BE2C (cell line): ENCODE results near the gene TBX5.

ENCODE experiments used
- DNase-seq: peaks from one replicate; pipeline ENCODE4 v3.0.0-alpha.2; 2020
- H3K27me3 ChIP-seq: fragments of 250-450 bp; sonication (Bioruptor Pico); 2 replicates; pipeline ENCODE4 v1.5.1; 2020; ENCODE audit warnings: mild to moderate bottlenecking
- H3K36me3 ChIP-seq: fragments of 250-450 bp; sonication (Bioruptor Pico); 2 replicates; pipeline ENCODE4 v1.5.1; 2020; ENCODE audit warnings: mild to moderate bottlenecking
- H3K4me1 ChIP-seq: fragments of 250-450 bp; sonication (Bioruptor Pico); 2 replicates; pipeline ENCODE4 v1.5.1; 2020
- H3K4me3 ChIP-seq: 2 replicates; pipeline ENCODE4 v1.5.1; 2011; ENCODE audit warnings: low read depth, low read length
- H3K9me3 ChIP-seq: fragments of 250-450 bp; sonication (Bioruptor Pico); 2 replicates; pipeline ENCODE4 v1.5.1; 2020
- TF ChIP-seq, protein P1 (sequence below): IDR thresholded peaks from 2 replicates; pipeline ENCODE4 v1.5.1; 2012; ENCODE audit warnings: mild to moderate bottlenecking, low read depth, low read length

Gene TBX5

DNA sequence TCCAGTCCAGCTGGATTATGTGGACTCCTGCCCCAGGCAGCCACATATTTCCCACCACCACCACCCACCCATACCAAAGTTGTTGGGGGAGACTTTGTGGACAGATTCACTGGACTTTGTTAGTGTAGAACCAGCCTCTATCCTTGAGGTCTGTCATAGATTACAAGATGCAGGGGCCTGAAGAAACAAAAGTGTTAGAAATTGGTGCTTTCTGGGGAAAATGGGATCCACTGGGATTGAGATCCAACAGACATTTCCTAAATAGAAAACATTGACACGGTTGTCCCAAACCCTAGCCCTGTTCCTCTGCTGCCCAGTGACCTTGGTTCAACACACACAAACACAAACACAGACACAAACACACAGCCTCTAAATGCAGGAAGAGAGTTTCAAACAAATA, 36.6 kb upstream of the TBX5 start:
- H3K36me3 ChIP-seq = no peaks in the 10 kb centered on the region
- H3K9me3 ChIP-seq = no peaks in the 10 kb centered on the region
- H3K4me1 ChIP-seq = no peaks in the 10 kb centered on the region
- no peak for DNase-seq
- TF ChIP-seq, protein P1, sequence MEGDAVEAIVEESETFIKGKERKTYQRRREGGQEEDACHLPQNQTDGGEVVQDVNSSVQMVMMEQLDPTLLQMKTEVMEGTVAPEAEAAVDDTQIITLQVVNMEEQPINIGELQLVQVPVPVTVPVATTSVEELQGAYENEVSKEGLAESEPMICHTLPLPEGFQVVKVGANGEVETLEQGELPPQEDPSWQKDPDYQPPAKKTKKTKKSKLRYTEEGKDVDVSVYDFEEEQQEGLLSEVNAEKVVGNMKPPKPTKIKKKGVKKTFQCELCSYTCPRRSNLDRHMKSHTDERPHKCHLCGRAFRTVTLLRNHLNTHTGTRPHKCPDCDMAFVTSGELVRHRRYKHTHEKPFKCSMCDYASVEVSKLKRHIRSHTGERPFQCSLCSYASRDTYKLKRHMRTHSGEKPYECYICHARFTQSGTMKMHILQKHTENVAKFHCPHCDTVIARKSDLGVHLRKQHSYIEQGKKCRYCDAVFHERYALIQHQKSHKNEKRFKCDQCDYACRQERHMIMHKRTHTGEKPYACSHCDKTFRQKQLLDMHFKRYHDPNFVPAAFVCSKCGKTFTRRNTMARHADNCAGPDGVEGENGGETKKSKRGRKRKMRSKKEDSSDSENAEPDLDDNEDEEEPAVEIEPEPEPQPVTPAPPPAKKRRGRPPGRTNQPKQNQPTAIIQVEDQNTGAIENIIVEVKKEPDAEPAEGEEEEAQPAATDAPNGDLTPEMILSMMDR = no peak
- no peak overlapping the region for H3K4me3 ChIP-seq
- H3K27me3 ChIP-seq = peaks cover 91% of the 10 kb centered on the region

DNA sequence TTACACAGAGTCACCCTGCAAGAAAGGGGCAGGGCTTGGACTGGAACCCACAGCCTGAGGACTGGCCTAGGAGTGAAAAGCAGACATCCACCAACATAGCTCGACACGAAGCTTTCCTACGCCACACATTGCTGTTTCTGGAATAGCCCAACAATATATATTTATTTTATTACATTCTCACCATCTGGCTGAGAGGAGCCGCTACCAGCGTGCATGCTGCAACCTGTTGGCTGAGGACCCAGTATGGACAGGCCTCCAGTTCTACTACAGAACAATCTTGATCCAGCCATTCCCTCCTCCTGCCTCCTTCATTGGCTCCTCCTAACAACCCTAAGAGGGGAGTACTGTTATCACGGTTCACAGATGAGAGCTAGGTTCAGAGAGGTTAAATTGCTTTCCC, 35.6 kb upstream of the TBX5 start:
- no peak for DNase-seq
- TF ChIP-seq, protein P1 = no peak
- peaks cover 87% of the 10 kb centered on the region for H3K27me3 ChIP-seq

DNA sequence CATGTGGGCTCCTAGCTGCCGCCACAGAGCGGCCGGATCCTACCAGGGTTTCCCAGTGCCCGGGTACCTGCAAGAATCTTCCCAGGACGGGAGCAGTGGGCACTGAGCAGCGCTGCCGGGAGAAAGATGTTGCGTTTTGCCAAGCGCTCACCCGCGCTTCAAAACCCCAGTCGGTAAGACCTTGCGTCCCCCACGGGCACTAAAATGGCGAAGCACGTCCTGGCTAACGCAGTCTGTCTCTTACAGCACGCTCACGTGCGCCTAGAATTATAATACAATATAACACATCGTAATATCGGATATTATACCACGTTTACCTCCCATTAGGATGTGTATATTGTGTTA, 35.1 kb upstream of the TBX5 start:
- no peaks in the 10 kb centered on the region for H3K36me3 ChIP-seq
- TF ChIP-seq, protein P1 = no peak
- H3K9me3 ChIP-seq = no peaks in the 10 kb centered on the region
- H3K4me1 ChIP-seq = no peaks in the 10 kb centered on the region
- H3K27me3 ChIP-seq = peaks cover 82% of the 10 kb centered on the region
- no peak for DNase-seq
- H3K4me3 ChIP-seq = no peak overlapping the region

More for the DNA sequence above, 35.6 kb upstream of the TBX5 start:
- Histone ChIP-seq H3K9me3 (no peaks in the 10 kb centered on the region), H3K4me3 (no peak overlapping the region), H3K36me3 (no peaks in the 10 kb centered on the region), H3K4me1 (no peaks in the 10 kb centered on the region)

DNA sequence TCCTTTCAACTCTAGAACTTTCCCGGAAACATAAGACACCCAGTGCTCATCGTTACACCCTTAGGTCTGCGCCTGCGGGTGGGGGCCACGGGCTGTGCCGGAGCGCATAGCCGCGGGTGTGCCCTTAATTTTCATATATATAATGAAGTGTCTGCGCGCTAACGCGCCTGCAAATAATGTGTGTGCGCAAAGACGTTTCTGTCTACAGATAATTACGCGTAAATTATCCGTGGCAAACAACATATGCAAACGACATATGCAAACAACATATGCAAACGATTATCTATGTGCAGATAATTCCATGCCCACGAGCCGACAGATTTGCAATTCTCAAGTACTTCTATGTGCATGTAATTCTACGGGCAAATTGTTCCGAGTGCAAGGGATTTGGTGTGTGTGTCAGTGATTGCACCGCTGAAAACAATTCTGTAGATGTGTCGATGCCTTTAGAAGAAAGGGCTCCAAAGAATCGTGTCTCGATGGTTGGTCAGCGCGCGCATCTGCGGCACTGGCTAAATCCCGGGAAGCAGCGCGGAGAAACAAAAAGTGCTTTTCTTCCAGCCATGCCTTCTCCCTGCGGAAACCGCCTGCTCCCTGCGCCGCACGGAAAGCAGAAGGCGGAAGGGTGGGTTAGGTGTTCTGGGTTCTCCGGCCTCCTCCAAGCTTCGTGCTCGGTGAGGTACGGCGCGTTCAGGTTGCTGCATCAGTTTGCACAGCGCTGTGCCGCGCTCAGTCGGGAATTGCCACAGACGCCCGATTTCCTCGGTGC, 34.5 kb upstream of the TBX5 start:
- Histone ChIP-seq H3K27me3 (peaks cover 78% of the 10 kb centered on the region), H3K4me3 (no peak overlapping the region), H3K4me1 (no peaks in the 10 kb centered on the region), H3K9me3 (no peaks in the 10 kb centered on the region), H3K36me3 (no peaks in the 10 kb centered on the region)
- TF ChIP-seq, protein P1 = no peak
- DNase-seq = no peak

DNA sequence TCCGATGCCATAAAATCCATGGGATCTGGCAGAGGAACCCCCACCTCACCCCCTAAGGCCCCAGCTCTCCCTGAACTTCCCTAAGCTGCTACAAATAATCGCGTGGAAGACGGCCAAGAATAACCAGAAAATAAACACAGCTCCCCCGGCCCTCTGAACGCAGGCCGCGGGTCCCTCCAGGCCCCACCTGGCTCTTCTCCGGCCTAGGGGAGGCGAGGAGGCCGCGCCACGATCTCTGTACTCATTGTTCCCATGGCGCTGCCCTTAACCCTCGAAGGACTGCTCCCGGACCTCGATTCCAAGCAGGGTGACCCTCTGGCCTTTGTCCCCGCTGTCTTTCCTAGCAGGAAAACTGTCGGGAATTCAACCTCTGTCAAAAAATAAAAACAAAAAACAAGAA, 33.9 kb upstream of the TBX5 start:
- TF ChIP-seq, protein P1 = no peak
- Histone ChIP-seq H3K9me3 (no peaks in the 10 kb centered on the region), H3K27me3 (peaks cover 80% of the 10 kb centered on the region), H3K36me3 (no peaks in the 10 kb centered on the region), H3K4me3 (no peak overlapping the region), H3K4me1 (no peaks in the 10 kb centered on the region)
- DNase-seq = no peak

DNA sequence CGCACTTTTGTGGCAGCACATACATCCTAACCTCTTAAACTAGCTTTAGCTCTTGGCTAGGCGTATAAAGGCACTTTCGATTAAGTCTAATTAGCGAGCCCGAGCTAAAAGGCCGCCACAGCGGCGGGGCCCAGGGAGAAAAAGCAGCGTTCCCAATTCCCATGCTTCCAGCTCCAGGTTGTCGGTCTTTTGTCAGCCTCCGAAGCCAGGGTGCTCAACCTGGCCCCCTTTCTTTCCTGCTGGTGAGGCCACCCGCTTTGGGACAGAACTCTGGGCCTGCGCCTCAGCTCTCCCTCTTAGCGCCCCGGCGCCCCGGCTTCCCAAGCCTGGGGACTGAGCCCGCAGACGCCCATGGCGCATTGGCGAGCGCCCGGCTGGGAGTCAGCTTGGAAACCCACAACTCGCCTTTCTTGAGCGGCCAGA, 33.3 kb upstream of the TBX5 start:
- TF ChIP-seq, protein P1 = no peak
- no peak for DNase-seq
- peaks cover 74% of the 10 kb centered on the region for H3K27me3 ChIP-seq
- H3K4me1 ChIP-seq = no peaks in the 10 kb centered on the region
- H3K9me3 ChIP-seq = no peaks in the 10 kb centered on the region
- no peak overlapping the region for H3K4me3 ChIP-seq
- no peaks in the 10 kb centered on the region for H3K36me3 ChIP-seq
